Activated CD8-positive, alpha-beta memory T cell treated with anti-CD3 and anti-CD28 coated beads for 48 hours (primary cell): ENCODE results near the gene EVL.
A peak's percentile ranks its signal among the peaks of the same experiment; 100 is the strongest.
"Not testable (repeated sequence)": the region's sequence is repeated elsewhere in the genome, so short reads cannot be mapped to it uniquely, and the experiment has no call there.

Experiments used
- DNase-seq, 3 experiments: peaks; one replicate each; pipeline ENCODE4 v3.0.0-alpha.2; 2020; ENCODE audit warnings: low read depth in 2 of 3, low spot score in 2 of 3

EVL gene

GRCh38 chr14:100064335-100065092 is 708 bp upstream of the EVL start:
- DNase-seq: not testable (repeated sequence)

DNA sequence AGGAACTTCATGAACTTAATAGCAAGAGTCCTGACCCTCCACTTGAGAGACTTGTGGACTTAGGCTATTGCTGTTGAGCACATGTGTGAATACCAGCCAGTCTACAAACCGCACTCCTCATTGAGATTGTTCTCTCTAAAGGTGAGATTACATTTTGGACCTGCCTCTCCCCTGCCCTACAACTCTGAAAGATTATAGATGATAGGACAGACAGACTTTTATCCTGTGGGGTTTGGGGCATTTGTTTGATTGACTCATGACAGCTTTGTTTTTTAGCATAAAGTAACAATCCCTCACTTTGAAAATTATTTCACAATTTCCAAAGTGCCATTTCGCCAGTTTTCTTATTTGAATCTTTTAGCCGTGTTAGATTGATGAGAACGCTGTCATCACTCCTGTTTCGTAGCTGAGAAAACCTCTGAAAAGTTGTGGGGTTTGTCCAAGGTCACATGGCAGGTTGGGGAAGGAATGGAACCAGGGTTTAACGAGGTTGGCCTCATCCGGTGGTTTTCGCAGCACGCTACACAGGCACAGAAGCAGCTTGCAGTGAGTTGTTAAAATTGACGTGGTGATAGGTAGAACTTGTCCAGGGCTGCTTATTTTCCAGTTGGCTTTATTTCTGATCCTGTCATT is 836 bp downstream of the EVL start:
- no peak for DNase-seq

GRCh38 chr14:100066962-100067361 is 1.7 kb downstream of the EVL start:
- no peak for DNase-seq

GRCh38 chr14:100067481-100067880 is 2.3 kb downstream of the EVL start:
- no peak for DNase-seq

DNA sequence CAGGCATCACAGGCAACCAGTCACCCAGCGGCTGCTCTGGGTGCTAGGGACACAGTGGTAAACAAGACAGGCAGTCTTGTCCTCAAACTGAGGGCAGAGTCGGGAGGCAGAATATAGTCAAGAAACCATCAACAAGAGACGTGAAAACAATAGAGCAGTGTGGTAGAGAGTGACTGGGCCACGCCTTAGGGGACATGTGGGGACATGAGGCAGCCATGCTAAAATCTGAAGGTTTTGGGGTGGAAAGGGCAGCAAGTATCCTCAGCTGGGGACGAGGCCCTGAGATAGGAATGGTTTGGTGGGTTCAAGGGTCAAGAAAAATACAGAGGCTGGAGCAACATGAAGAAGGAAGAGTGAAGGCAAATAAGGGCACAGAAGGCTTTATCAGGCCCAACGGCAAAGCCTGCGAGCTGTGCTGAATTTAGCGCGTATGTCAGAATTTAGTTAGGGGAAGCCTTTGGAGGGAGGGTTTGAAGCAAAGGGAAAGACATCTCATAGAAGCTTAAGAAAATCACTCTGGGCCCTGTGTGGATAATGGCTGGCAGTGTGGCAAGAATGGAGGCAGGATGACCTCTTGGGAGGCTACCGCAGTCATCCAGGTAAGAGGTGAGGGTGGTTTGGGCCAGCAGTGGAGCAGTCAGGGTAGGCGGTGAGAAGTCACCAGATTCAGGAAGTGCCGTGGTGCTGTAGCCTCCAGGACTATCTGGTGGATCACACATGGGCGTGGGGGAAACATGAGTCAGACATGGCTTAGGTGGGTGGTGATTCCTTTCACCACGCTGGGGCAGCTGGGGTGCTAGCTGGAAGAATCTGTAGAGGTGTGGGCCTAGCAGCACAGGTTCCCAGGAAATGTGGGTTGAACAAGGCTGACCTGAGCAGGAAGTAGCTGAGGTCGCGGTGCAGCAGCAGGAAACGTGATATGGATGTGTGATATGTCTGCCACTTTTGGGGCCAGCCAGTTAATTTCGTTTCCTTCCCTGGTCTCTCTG is 3.0 kb downstream of the EVL start:
- peak; percentile 54 to 86 (median 68) for DNase-seq

DNA sequence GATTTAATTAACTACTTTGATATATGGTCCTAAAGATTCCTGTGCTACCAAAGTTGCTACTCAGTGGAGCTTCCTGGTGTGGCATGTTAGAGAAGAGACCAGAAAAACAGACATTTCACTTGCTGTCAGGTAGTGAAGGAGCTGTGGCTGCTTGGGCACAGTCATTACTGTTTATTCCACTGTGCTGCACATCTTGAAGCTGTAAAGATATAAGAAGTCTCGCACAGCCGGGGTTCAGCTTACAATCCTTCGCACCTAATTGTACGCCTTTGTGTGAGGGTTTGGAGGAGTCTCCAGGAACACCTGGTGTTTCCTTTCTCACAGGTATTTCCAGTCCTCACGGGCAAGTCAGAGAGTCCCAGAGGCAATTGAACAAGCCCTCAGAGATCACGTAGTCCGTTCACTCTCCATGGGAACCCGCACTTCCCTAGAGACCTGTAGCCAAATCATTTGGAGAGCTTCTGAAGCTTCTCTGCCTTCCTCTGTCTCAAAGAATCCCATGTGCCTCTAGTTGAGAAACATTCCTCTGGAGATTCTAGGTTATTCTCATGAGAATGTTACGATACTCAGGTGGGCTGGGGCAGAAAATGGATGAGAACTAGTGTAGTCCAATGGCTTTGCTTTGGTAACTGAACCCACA is 4.1 kb downstream of the EVL start:
- DNase-seq: no peak

- DNase-seq: no peak
These were observed 5.1 kb downstream of the EVL start for GRCh38 chr14:100070310-100070709.

- DNase-seq: no peak
These were observed 6.3 kb downstream of the EVL start for GRCh38 chr14:100071545-100071944.

DNA sequence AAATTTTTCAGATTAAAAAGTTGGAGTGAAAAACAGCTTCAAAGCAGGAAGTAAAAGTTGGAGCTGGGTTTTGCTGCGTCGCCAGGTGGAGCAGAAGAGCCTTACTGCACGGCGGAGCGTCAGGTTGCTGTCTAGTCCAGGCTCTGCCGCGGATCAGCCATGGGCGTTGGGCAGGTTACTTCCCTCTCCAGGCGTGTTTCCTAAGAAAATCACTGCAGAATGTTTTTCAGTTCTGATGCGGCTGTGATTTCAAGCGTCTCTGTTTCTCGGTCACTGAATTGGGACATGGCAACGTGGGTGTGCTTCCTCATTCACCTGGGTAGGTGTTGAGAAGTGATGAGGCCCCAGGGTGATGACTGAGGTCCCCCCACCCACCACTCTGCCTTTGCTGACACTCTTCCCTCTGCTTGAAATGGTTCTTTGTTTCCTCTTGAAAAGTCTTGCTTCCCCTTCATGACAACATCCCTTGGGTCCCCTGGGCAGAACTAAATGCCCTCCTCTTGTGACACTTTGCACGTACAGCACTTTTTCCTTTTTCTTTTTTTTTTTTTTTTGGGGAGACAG is 7.6 kb downstream of the EVL start:
- no peak for DNase-seq

GRCh38 chr14:100073576-100074430 is 8.6 kb downstream of the EVL start:
- no peak for DNase-seq

DNA sequence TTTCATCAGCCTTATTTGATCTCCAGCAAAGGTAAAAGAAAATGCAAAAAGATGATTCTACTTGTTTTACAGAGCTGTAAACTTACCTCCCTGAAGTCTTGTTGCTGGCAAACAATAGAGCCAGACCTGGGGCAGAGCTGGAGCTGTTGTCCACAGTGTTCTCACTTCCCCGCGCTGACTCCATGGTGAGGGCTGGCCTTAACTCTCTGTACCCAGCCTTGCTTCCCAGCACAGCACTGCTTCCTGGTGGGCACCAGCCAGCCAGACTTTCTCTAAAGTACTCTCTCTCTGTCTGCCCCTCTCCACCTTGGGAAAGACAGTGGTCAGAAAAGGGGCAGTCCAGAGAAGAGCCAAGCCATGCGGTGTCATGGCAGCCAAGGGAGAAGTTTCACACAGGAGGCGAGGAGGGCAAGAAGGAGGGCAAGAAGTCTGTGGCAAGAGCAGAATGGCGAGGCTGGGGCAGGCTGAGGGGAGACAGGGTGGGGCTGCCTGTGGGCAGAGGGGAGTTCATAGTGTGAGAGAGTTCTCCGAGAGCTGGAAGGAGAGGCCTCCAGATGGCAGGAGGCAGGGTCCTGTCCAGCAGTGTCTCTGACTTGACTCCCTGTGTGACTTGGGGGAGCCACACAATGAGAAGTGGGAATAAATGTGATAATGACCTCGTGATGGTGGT is 9.3 kb downstream of the EVL start:
- DNase-seq: no peak

DNA sequence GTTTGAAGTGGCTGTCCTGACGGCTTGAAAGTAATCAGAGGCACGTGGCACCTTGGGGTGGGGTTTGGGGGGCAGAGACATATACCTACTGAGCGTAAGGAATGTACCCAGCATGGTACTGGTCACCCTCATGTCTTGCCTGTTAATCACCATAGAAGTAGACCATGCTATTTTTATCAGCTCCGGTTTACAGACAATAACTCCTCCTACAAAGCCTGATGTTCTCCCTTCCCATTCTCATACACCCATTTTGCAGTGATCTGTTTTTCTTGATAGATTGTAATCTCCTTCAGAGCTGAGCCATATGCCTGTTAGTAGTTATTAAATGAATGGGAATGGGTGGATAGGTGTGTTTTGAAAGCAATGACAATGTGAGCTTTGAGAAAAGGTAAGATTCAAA is 10.5 kb downstream of the EVL start:
- DNase-seq: no peak

DNA sequence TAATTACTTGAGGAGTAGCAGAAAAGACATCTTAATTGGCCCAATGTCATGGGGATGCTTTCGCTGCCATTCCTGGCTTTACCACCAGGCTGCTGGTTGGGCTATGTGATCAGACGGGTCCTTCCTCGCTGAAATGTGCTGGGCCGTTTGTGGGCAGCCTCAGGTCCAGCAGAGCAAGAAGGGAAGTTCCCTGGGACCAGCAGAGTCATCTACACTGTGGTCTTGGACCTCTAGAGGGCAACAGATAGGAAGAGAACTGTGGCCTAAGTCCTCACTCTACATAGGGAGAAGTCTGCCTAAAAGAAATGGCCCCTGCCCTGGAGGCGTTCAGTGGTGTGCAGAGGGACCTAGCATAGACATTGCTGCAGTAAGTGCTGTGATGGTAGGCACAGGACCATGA is 10.9 kb downstream of the EVL start:
- DNase-seq: no peak

DNA sequence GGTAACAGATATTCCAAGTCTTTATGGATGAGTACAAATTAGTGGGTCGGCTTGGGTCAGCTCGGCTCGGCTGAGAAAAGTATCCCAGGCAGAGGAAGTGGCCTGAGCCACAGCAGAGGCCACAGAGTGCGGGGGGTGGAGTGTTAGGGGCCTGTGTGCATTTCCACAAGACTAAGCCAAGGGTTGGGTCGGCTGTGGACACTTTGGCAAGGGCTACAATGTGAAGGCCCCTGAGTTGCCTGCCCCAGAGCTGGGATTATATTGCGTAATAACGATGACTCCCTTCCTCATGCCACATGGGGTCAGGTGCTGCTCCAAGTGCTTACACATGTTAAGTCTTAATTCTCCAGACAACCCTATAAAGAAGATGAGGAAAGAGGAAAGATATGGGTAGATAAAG is 11.4 kb downstream of the EVL start:
- DNase-seq: no peak

GRCh38 chr14:100077441-100077840 is 12.2 kb downstream of the EVL start:
- DNase-seq: no peak

GRCh38 chr14:100078216-100078803 is 13.1 kb downstream of the EVL start:
- no peak for DNase-seq

DNA sequence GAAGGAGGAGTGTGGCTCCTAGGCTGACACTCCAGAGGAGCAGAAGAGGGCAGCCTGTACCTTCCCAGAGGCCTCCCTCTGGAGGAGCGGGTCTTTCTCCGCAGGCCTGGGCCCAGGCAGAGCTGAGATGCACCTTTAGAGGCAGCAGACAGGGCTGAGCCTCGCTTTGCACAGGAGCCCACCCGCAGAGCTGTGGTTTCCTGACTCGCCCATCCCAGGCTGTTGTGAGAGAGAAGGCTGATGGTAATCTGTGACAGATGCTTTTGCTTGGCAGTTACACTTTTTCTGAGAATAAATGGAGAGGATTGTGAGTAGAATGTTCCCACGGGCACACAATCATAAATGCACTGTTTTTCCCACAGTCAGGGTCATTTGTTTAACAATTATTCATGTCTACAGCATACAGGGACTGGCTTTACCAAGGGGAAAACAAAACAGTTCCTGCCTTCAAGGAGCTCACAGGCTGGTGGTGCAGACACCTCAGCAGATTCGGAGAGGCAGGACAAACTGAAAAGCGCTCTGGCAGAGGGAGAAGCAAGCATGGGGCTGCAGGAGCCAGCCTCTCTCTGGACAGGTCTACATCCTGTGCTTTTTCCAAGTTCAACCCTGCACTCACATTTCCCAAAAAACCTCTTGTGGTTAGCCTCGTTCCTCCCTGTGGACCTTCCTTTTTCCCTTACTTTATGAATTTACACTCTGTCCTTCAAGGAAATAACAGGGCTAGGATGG is 13.9 kb downstream of the EVL start:
- peak in 1 of 3 experiments; percentile 61 for DNase-seq

DNA sequence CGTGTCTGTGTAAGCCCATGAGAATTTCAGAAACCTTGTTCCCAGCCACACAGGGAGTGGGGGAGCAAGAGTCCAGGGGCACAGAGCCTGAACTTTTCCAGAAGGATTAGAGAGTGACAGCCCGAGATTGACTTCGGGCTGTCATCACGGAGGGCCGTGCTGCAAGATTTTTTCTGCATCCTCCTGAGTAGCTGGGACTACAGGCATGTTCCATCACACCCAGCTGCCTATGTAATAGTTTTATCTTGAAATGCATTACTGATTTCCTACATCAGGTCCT is 14.4 kb downstream of the EVL start:
- DNase-seq: no peak

- no peak for DNase-seq
These were observed 15.0 kb downstream of the EVL start for GRCh38 chr14:100080206-100080605.
